ENCODE measurements around the gene SNX1. TPM values are rescaled to one million over a fixed set of nuclear protein-coding genes. Genes with fewer than 3 reads are reported as not detected.

SNX1 gene
- total RNA-seq, 1 experiment from 2014 or later: 75.5 TPM

DNA sequence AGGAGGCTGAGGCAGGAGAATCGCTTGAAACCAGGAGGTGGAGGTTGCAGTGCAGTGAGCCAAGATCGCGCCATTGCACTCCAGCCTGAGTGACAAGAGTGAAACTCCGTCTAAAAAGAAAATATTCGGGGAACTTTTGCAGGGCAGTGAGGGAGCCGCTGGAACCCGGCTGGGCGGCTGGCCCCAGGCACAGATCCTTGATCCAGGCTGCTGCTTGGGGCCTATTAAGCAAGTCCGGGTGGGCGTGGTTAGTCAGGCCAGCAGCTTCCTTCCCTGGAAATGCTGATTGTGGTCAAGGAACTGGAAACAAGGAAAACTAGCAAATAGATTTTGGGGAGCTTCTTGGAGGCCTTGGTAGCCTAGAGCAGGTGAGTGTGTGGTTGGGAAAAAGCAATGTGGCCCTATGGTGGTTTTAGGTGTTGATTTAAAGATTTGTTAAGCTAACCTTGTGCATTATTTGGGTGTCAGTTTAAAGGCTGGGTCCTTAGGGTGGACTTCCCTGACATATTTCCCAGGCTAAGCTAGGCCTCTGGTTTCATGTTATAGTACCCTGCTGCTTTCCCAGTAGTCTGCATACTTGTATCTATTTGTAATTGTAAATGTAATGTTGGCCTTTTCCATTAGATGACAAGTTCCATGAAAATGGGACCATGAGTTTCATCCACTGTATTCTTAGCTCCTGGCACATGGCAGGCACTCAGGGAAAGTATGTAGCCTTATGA lies 38.0 kb downstream of the SNX1 start:
- in situ Hi-C loops (cut with HindIII; ENCODE audit: low pct_unique_long_range_greater_than_20kb, low sequenced_read_pairs): no loop called here
- no peak for DNase-seq (ENCODE audit: low read depth, low spot score)

DNA sequence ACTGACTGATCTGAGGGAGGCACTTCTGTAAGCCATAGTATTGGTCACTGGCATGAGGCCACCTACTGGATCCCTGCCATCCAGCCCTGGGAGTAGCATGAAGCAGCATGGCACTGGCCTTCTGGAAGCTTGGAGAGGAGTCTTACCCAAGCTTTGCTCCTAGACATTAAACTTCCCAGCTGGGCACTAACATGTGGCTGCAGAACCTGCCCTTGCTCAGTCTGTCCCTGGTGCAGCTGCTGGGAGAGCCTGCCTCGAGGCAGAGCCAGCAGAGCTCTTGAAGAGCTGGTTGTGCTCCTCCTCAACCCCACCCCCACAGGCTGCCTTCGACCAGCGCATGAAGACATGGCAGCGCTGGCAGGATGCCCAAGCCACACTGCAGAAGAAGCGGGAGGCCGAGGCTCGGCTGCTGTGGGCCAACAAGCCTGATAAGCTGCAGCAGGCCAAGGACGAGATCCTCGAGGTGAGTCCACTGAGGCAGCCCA lies 38.6 kb downstream of the SNX1 start:
- in situ Hi-C loops (cut with HindIII; ENCODE audit: low pct_unique_long_range_greater_than_20kb, low sequenced_read_pairs): no loop called here
- no peak for DNase-seq (ENCODE audit: low read depth, low spot score)

DNA sequence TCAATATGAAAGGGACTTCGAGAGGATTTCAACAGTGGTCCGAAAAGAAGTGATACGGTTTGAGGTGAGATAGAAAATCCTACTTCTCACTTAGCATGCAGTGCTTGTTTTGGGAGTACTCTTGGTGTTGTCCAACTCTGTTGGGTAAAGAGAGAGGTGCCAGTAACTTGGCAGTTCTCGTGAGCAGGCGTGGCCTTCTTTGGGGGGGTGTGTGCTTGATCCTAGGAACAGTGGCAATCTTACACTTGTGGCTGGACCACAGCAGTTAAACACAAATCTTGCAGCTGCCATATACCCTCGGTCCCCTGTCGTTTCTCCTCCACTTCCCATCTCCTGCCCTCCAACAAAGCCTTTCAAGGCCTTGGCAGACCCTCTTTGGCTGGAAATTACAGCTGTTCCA lies 40.6 kb downstream of the SNX1 start:
- DNase-seq (ENCODE audit: low read depth, low spot score): no peak
- in situ Hi-C loops (cut with HindIII; ENCODE audit: low pct_unique_long_range_greater_than_20kb, low sequenced_read_pairs): no loop called here

GRCh38 chr15:64137226-64137833 lies 41.5 kb downstream of the SNX1 start:
- no peak for DNase-seq (ENCODE audit: low read depth, low spot score)
- in situ Hi-C loops (cut with HindIII; ENCODE audit: low pct_unique_long_range_greater_than_20kb, low sequenced_read_pairs): no loop called here

- DNase-seq (ENCODE audit: low read depth, low spot score): no peak
These were observed 42.7 kb downstream of the SNX1 start for GRCh38 chr15:64138331-64138941.

GRCh38 chr15:64141798-64142512 lies 46.2 kb downstream of the SNX1 start:
- in situ Hi-C loops (cut with HindIII; ENCODE audit: low pct_unique_long_range_greater_than_20kb, low sequenced_read_pairs): no loop called here
- no peak for DNase-seq (ENCODE audit: low read depth, low spot score)

More at GRCh38 chr15:64138331-64138941, 42.7 kb downstream of the SNX1 start:
- in situ Hi-C loops (cut with HindIII; ENCODE audit: low pct_unique_long_range_greater_than_20kb, low sequenced_read_pairs): no loop called here

DNA sequence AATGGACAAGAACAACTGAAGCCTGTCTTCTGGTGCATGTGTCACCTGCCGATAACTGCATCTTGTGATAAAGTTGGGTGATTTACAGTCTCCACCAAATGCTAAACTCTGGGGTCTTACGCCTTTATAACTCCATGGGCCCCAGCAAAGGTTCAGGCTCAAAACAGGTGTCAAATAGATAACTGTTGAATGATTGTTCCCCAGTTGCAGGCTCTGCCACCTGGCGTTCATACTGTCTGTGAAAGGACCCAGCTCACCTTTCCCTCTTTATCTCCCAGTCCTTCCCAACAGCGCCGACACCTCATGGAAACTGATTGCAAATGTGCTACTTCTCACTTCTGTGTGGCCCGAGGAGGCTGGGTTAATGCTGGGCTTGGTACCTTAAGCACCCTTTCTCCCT lies 47.5 kb downstream of the SNX1 start:
- DNase-seq (ENCODE audit: low read depth, low spot score): no peak
- in situ Hi-C loops (cut with HindIII; ENCODE audit: low pct_unique_long_range_greater_than_20kb, low sequenced_read_pairs): no loop called here

DNA sequence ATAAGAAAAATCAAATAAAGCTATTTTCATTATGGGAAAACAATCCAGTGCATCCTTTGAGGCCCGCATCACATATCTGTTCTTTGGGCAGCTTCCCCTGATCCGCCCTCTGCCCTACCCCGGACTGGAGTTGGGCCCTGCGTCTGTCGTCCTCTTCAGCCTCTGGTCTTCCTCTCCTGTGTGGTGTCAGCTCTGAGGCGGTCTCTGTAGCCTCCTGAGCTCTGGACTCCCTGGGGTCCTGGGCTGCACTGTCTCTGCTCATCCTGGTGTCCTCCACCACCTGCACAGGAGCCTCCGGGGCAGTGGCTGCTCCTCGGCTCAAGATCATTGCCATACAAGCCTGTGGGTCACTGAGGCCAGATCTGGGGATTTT lies 48.4 kb downstream of the SNX1 start:
- in situ Hi-C loops (cut with HindIII; ENCODE audit: low pct_unique_long_range_greater_than_20kb, low sequenced_read_pairs): no loop called here
- no peak for DNase-seq (ENCODE audit: low read depth, low spot score)

GRCh38 chr15:64144565-64145281 lies 48.9 kb downstream of the SNX1 start:
- peak; percentile 45 for DNase-seq (ENCODE audit: low read depth, low spot score)

DNA sequence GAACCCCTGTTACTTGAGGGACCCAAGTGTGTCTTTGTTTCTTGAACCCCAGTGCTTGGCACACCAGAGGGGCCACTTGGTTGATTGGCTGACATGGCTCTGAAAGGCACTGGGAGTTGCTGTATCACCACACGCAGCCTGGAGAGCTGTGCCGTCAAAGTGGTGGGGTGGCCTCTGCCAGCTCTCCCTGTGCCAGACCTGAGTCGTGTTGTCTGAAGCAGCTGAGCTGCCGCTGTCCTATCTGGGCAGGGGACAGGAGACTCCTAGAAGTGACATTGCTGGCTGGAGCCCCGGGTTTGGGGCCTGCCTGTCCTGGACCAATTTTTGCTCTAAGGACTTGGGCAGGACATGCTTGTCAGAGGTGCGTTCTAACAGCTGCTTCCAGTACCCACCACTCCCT lies 50.3 kb downstream of the SNX1 start:
- DNase-seq (ENCODE audit: low read depth, low spot score): no peak
- in situ Hi-C loops (cut with HindIII; ENCODE audit: low pct_unique_long_range_greater_than_20kb, low sequenced_read_pairs): no loop called here

More at GRCh38 chr15:64144565-64145281, 48.9 kb downstream of the SNX1 start:
- in situ Hi-C loops (cut with HindIII; ENCODE audit: low pct_unique_long_range_greater_than_20kb, low sequenced_read_pairs): no loop called here

DNA sequence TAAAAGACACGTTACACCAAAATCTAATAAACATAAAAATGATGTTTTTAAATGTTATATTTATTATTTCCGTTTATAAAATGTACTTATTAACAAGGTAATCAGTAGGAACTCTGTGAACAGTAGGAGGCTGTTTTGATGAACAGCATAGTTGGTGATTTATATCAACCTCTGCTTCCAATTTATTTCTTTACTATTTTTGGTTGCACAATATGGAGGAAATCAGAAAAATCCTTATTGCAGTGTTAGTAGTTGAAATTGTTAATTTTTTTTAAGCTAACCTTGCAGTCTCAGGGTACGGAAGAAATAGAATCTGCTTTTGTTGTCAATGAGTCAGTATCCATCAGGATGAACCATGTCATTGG lies 50.7 kb downstream of the SNX1 start:
- DNase-seq (ENCODE audit: low read depth, low spot score): no peak
- in situ Hi-C loops (cut with HindIII; ENCODE audit: low pct_unique_long_range_greater_than_20kb, low sequenced_read_pairs): no loop called here

GRCh38 chr15:64146885-64147681 lies 51.3 kb downstream of the SNX1 start:
- DNase-seq (ENCODE audit: low read depth, low spot score): peak; percentile 91
- in situ Hi-C loops (cut with HindIII; ENCODE audit: low pct_unique_long_range_greater_than_20kb, low sequenced_read_pairs): no loop called here

DNA sequence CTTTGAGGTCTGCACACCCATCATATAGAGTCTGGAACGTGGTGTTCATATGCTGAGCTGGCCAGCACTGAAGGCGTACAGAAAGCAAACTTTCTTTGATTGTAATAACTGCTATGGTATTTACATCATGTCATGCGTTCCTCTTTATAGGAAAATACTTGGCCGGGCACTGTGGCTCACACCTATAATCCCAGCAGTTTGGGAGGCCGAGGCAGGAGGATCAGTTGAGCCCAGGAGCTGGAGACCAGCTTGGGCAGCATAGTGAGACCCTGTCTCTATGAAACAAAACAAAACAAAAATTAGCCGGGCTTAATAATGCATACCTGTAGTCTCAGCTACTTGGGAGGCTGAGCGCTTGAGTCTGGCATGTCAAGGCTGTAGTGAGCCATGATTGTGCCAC lies 52.4 kb downstream of the SNX1 start:
- no peak for DNase-seq (ENCODE audit: low read depth, low spot score)
- in situ Hi-C loops (cut with HindIII; ENCODE audit: low pct_unique_long_range_greater_than_20kb, low sequenced_read_pairs): no loop called here

DNA sequence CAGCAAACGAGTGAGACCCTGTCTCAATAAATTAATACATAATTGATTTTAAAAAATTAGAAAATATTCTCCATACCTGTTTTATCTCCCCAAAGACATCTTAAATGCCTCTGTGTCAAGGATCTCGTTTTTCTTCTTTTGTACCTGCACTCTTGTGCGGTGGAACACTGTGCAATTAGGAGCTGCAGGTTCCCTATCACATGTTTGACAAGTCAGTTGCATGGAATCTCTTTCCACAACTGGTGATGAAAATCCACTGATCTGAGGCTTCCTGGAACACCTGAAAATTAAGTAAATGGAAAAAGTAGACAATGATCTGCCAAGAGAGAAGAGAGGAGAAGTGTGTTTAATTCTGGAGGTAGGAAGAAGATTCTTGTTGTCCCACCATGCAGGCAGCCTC lies 52.8 kb downstream of the SNX1 start:
- in situ Hi-C loops (cut with HindIII; ENCODE audit: low pct_unique_long_range_greater_than_20kb, low sequenced_read_pairs): no loop called here
- no peak for DNase-seq (ENCODE audit: low read depth, low spot score)

DNA sequence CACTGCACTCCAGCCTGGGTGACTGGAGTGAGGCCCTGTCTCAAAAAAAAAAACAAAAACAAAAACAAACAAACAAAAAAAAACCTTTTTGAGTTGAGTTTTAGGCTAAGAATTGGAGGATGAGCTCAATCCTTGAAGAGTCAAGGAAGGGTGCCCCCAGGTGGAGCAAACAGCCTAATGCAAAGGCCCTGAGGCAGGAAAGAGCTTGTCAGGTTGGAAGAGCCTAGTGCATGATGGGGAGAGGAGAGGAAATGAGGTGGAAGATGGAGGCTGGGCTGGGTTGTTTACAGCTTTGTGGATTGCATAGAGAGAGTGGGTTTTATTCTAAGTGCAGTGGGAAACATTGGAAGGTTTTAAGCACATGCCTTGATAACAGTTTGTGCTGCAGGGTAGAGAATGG lies 53.6 kb downstream of the SNX1 start:
- in situ Hi-C loops (cut with HindIII; ENCODE audit: low pct_unique_long_range_greater_than_20kb, low sequenced_read_pairs): no loop called here
- peak; percentile 62 for DNase-seq (ENCODE audit: low read depth, low spot score)

DNA sequence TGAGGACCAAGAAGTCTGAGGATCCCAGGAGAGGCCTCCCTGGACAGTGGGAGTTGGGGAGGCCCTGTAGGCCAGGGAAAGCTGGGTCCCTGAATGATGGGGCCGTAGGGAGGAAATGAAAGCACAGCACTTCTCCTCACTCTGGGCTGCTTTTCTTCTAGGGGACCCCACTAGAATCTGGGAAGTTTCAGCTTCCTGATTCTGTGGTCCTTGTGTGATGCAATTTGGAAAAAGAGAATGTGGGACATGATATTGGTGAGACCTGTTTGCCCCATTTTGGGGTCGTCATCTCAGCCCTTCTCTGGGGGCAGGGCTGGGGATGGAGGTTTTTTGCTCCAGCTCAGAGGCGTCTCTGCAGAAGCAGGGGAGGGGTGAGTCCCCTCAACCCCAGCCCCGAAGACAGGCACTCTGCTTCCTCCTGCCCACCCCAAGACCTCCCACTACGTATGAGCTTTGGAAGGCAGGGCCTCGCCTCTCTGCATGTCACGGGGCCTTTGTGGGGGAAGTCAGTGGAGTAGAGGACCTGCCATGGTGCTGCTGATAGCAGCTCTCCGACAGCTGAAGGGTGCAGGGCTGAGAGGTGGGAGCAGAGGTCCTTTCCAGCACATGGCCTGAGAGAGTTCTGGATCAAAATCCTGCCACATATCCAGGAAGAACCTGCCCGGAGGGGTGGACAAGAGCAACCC lies 54.3 kb downstream of the SNX1 start:
- in situ Hi-C loops (cut with HindIII; ENCODE audit: low pct_unique_long_range_greater_than_20kb, low sequenced_read_pairs): no loop called here
- no peak for DNase-seq (ENCODE audit: low read depth, low spot score)

Data from SK-MEL-5 (cell line).